Endothelial cell of umbilical vein (primary cell): ENCODE measurements around the gene AFP. TPM values are rescaled to one million over a fixed set of nuclear protein-coding genes. Genes with fewer than 3 reads are reported as not detected.

Experiments
- BruUV-seq: library from RNA; stranded (reverse); fragments of 400-500 nt; replicated peaks from 2 replicates; lab custom pipeline; 2021; lab: Mats Ljungman, UMichigan
- CTCF ChIA-PET: fragments of 300-600, 350-600 bp; sonication (Branson Sonifier 250); formaldehyde crosslinking; loops from one replicate; lab custom pipeline; 2021; ENCODE audit warnings: antibody characterized with exemption, inconsistent platforms; lab: Charles Lee
- POLR2A ChIA-PET: fragments of 300-600, 350-600 bp; sonication (Branson Sonifier 250); formaldehyde crosslinking; loops from one replicate; lab custom pipeline; 2021; ENCODE audit warnings: antibody characterized with exemption, inconsistent platforms; lab: Charles Lee
- DNase-seq: peaks from one replicate; pipeline ENCODE4 v3.0.0-alpha.2; 2011; ENCODE audit warnings: low read depth, low spot score
- FAIRE-seq: peaks from 2 replicates; lab custom pipeline; 2011; peaks lifted over from hg19 to GRCh38; lab: Jason Lieb, UNC
- H2AFZ ChIP-seq: 2 replicates; pipeline ENCODE4 v1.6.0; 2012; ENCODE audit warnings: low read depth, low read length, control low read depth, inconsistent platforms
- H3K27ac ChIP-seq: 2 replicates; pipeline ENCODE4 v1.5.1; 2011; ENCODE audit warnings: low read depth, mild to moderate bottlenecking, control low read depth, low read length, moderate library complexity; ENCODE audit not compliant: insufficient read depth
- H3K27me3 ChIP-seq, 2 experiments: 2 replicates each; pipeline versions ENCODE4 v1.6.0 to v1.6.1; 2011; ENCODE audit warnings: low read length in 2 of 2, mixed read lengths in 1 of 2; ENCODE audit not compliant: control insufficient read depth in 2 of 2, insufficient read depth in 2 of 2
- H3K36me3 ChIP-seq, 2 experiments: 2 replicates in 1 of 2; 3 replicates in 1 of 2; pipeline ENCODE4 v1.5.1; 2011; ENCODE audit warnings: low read length in 2 of 2, mild to moderate bottlenecking in 1 of 2, moderate library complexity in 1 of 2; ENCODE audit not compliant: control insufficient read depth in 2 of 2, insufficient read depth in 2 of 2; ENCODE audit errors: extremely low read depth in 1 of 2
- H3K4me1 ChIP-seq: 3 replicates; pipeline ENCODE4 v1.5.1; 2011; ENCODE audit warnings: mild to moderate bottlenecking, low read length; ENCODE audit not compliant: control insufficient read depth, insufficient read depth; ENCODE audit errors: extremely low read depth
- H3K4me2 ChIP-seq: 2 replicates; pipeline ENCODE4 v1.6.1; 2011; ENCODE audit warnings: low read length, control low read depth, mixed read lengths; ENCODE audit not compliant: insufficient read depth
- H3K4me3 ChIP-seq, 3 experiments: fragments of 200-600 bp in 1 of 3; sonication (generic), shearing (Covaris generic) in 1 of 3; replicated peaks in 1 of 3; 2 replicates each; pipeline ENCODE4 v1.5.1; 2011 to 2016; ENCODE audit warnings: control low read depth in 3 of 3, low read length in 3 of 3, mild to moderate bottlenecking in 2 of 3, inconsistent platforms in 1 of 3, low read depth in 1 of 3, moderate library complexity in 1 of 3; ENCODE audit not compliant: insufficient read depth in 1 of 3
- H3K79me2 ChIP-seq: 2 replicates; pipeline ENCODE4 v1.6.0; 2012; ENCODE audit warnings: low read length, inconsistent platforms; ENCODE audit not compliant: control insufficient read depth, insufficient read depth
- H3K9ac ChIP-seq: replicated peaks from 2 replicates; pipeline ENCODE3; 2011; ENCODE audit warnings: low read length, control low read depth; ENCODE audit not compliant: insufficient read depth; ENCODE audit errors: extremely low read depth
- H3K9me1 ChIP-seq: replicated peaks from 3 replicates; pipeline ENCODE4 v1.6.0; 2011; ENCODE audit warnings: mild to moderate bottlenecking, low read length; ENCODE audit not compliant: control insufficient read depth, insufficient read depth; ENCODE audit errors: extremely low read depth
- H3K9me3 ChIP-seq: replicated peaks from 2 replicates; pipeline ENCODE4 v1.5.1; 2012; ENCODE audit warnings: low read length, inconsistent platforms; ENCODE audit not compliant: control insufficient read depth, insufficient read depth
- H4K20me1 ChIP-seq: replicated peaks from 2 replicates; pipeline ENCODE3; 2011; ENCODE audit warnings: mild to moderate bottlenecking, low read length; ENCODE audit not compliant: control insufficient read depth, insufficient read depth; ENCODE audit errors: extremely low read depth
- CTCF ChIP-seq, 2 donors: IDR thresholded peaks; 1 replicate in 1 of 2; 2 replicates in 1 of 2; pipeline ENCODE4 v1.5.1; 2011; ENCODE audit warnings: low read length in 2 of 2, mild to moderate bottlenecking in 2 of 2, moderate library complexity in 2 of 2, control low read depth in 1 of 2, inconsistent platforms in 1 of 2, low read depth in 1 of 2; ENCODE audit not compliant: insufficient read depth in 1 of 2; ENCODE audit errors: extremely low read depth in 1 of 2
- EZH2 ChIP-seq: IDR thresholded peaks from 2 replicates; pipeline ENCODE4 v1.6.1; 2012; ENCODE audit warnings: borderline replicate concordance, low read depth, mild to moderate bottlenecking, moderate library complexity, low read length, inconsistent platforms; ENCODE audit not compliant: severe bottlenecking
- FOS ChIP-seq: IDR thresholded peaks from 2 replicates; pipeline ENCODE4 v1.6.1; 2011; ENCODE audit warnings: mild to moderate bottlenecking, low read length, moderate library complexity, borderline replicate concordance; ENCODE audit not compliant: insufficient read depth
- GATA2 ChIP-seq: IDR thresholded peaks from 2 replicates; pipeline ENCODE4 v1.7.0; 2011; ENCODE audit warnings: low read depth, mild to moderate bottlenecking, moderate library complexity, mixed read lengths, low read length; ENCODE audit not compliant: insufficient read length, insufficient read depth
- JUN ChIP-seq: IDR thresholded peaks from 2 replicates; pipeline ENCODE4 v1.6.1; 2011; ENCODE audit warnings: borderline replicate concordance, low read depth; ENCODE audit not compliant: insufficient read length, insufficient read depth
- MAX ChIP-seq: IDR thresholded peaks from 2 replicates; pipeline ENCODE4 v1.6.1; 2011; ENCODE audit not compliant: insufficient read depth, insufficient read length
- MYC ChIP-seq: IDR thresholded peaks from one replicate; pipeline ENCODE4 v1.6.1; 2011; ENCODE audit warnings: mild to moderate bottlenecking, low read depth, low read length
- POLR2A ChIP-seq: IDR thresholded peaks from 2 replicates; pipeline ENCODE4 v1.6.1; 2012; ENCODE audit warnings: low read depth, mild to moderate bottlenecking, control low read depth, low read length
- POLR2AphosphoS5 ChIP-seq: IDR thresholded peaks from 2 replicates; pipeline ENCODE4 v1.6.1; 2012; ENCODE audit warnings: low read depth, mild to moderate bottlenecking, control low read depth, low read length, moderate library complexity; ENCODE audit not compliant: insufficient read depth
- dilution Hi-C: fragments of 300-500 bp; cut with MboI; formaldehyde crosslinking; loops from one replicate; pipeline ENCODE4 v1.15.0; 2019; ENCODE audit warnings: low sequenced_read_pairs; ENCODE audit not compliant: extremely low pct_ligation_motif_present
- intact Hi-C: fragments of 100-400 bp; cut with micrococcal nuclease; formaldehyde crosslinking; loops from one replicate; pipeline ENCODE4 v1.10.0; 2022
- polyA plus RNA-seq, 4 experiments: library from polyadenylated mRNA; depleted of rRNA in 3 of 4; stranded (reverse) in 3 of 4; unstranded in 1 of 4; fragments of >200 nt; gene quantifications; 2 replicates each; pipeline versions ENCODE4 v1.2.1 to v1.2.3, GENCODE V29; 2011 to 2012; ENCODE audit warnings: missing spikeins in 1 of 4
- total RNA-seq: library from RNA; stranded (reverse); gene quantifications from 2 replicates; pipeline ENCODE4 v1.2.3, GENCODE V29; 2021

Gene AFP
- total and polyA plus RNA-seq, 2 donors (not counting 3 experiments of a cell fraction or from before 2014, with no cell fraction given): not detected

GRCh38 chr4:73439991-73440390, 4.0 kb downstream of the AFP start:
- CTCF ChIA-PET: no interaction called here
- H3K4me3 ChIP-seq: no peak overlapping the region
- H3K36me3 ChIP-seq: no peaks in the 10 kb centered on the region
- peaks cover 11 to 27% of the 10 kb centered on the region in 2 experiments for H3K27me3 ChIP-seq
- TF ChIP-seq POLR2AphosphoS5 (no peak), JUN (no peak), MAX (no peak), GATA2 (no peak)
- no peaks in the 10 kb centered on the region for H3K4me1 ChIP-seq
- POLR2A ChIA-PET: no interaction called here
- H4K20me1 ChIP-seq: no peaks in the 10 kb centered on the region
- no peaks in the 10 kb centered on the region for H3K9me3 ChIP-seq
- H3K79me2 ChIP-seq: no peaks in the 10 kb centered on the region
- H3K9me1 ChIP-seq: no peaks in the 10 kb centered on the region
- no peak overlapping the region for H3K9ac ChIP-seq
- intact Hi-C loops (no loop called here), dilution Hi-C loops (no loop called here)
- no peak overlapping the region for H3K27ac ChIP-seq
- no peak overlapping the region for H2AFZ ChIP-seq
- BruUV-seq: no TSS peak
- no peak for DNase-seq
- no peak for FAIRE-seq
- no peak overlapping the region for H3K4me2 ChIP-seq

GRCh38 chr4:73440653-73441052, 4.6 kb downstream of the AFP start:
- no peak for TF ChIP-seq GATA2
- no peak for TF ChIP-seq POLR2A
- TF ChIP-seq CTCF (IDR thresholded peaks at IDR 0.05; ENCODE audit: extremely low read depth in 1 of 2, insufficient read depth in 1 of 2, low read depth in 1 of 2, low read length in 2 of 2): no peak
- no peak for TF ChIP-seq FOS
- no peak for TF ChIP-seq MYC
- TF ChIP-seq MAX: no peak
- no peak for TF ChIP-seq POLR2AphosphoS5
- TF ChIP-seq EZH2: no peak
- Histone ChIP-seq H3K4me1 (no peaks in the 10 kb centered on the region), H3K79me2 (no peaks in the 10 kb centered on the region), H3K36me3 (no peaks in the 10 kb centered on the region), H3K4me3 (no peak overlapping the region), H3K9me1 (no peaks in the 10 kb centered on the region), H3K9ac (no peak overlapping the region), H3K27me3 (peaks cover 11 to 29% of the 10 kb centered on the region in 2 experiments), H3K9me3 (no peaks in the 10 kb centered on the region), H4K20me1 (no peaks in the 10 kb centered on the region), H2AFZ (no peak overlapping the region), H3K27ac (no peak overlapping the region), H3K4me2 (no peak overlapping the region)
- ChIA-PET POLR2A (no interaction called here), CTCF (no interaction called here)
- DNase-seq: no peak
- dilution Hi-C loops (no loop called here), intact Hi-C loops (no loop called here)
- BruUV-seq: no TSS peak
- FAIRE-seq: no peak
